ENCODE results near the gene DMC1. TPM values are rescaled to one million over a fixed set of nuclear protein-coding genes. Genes with fewer than 3 reads are reported as not detected.

The DMC1 gene
- total and polyA plus RNA-seq, 2 experiments from 2014 or later = 5.0 to 18.5 TPM

GRCh38 chr22:38474003-38474607 is 95.9 kb downstream of the DMC1 start:
- peaks cover 13% of the 10 kb centered on the region for H3K27me3 Mint-ChIP-seq (ENCODE audit: insufficient read depth, low read depth, poor library complexity)
- H3K36me3 ChIP-seq (ENCODE audit: insufficient read depth) = no peaks in the 10 kb centered on the region
- no peak for TF ChIP-seq CTCF (conservative IDR thresholded peaks at IDR 0.05; ENCODE audit: low read depth in 2 of 2)
- no peak overlapping the region for H3K27ac ChIP-seq (ENCODE audit: low read depth)
- H3K9me3 Mint-ChIP-seq = no peaks in the 10 kb centered on the region
- ATAC-seq (no peak; the same call in 2 of the 3 replicates), DNase-seq (ENCODE audit: low spot score) (no peak)
- H3K9me2 ChIP-seq (ENCODE audit: insufficient read depth) = no peaks in the 10 kb centered on the region
- H3K79me2 ChIP-seq (replicated peaks; ENCODE audit: insufficient read depth) = no peaks in the 10 kb centered on the region
- no peaks in the 10 kb centered on the region; the same call in 1 of the 2 replicates for H3F3A ChIP-seq (replicated peaks; ENCODE audit: low read depth)
- no peak overlapping the region for H3K4me2 ChIP-seq
- H3K36me3 Mint-ChIP-seq (ENCODE audit: low read depth) = no peaks in the 10 kb centered on the region; the same call in 2 of the 3 replicates
- no peaks in the 10 kb centered on the region for H3K4me1 ChIP-seq (ENCODE audit: insufficient read depth)
- no peaks in the 10 kb centered on the region; the same call in 1 of the 2 replicates for H4K20me1 ChIP-seq (replicated peaks; ENCODE audit: insufficient read depth)
- no peak overlapping the region for H2AFZ ChIP-seq
- H3K4me3 Mint-ChIP-seq = no peak overlapping the region
- no peak overlapping the region for H3K27ac Mint-ChIP-seq
- no peak overlapping the region for H3K4me3 ChIP-seq
- H3K4me1 Mint-ChIP-seq = peaks cover 4% of the 10 kb centered on the region; the same call in 2 of the 3 replicates
- peaks cover 5% of the 10 kb centered on the region; the same call in 1 of the 2 replicates for H3K27me3 ChIP-seq (ENCODE audit: insufficient read depth)

- Mint-ChIP-seq H3K27me3 (ENCODE audit: insufficient read depth, low read depth, poor library complexity) (peaks cover 30% of the 10 kb centered on the region), H3K27ac (no peak overlapping the region), H3K4me3 (no peak overlapping the region), H3K4me1 (peaks cover 9% of the 10 kb centered on the region), H3K9me3 (no peaks in the 10 kb centered on the region; the same call in 2 of the 3 replicates), H3K36me3 (ENCODE audit: low read depth) (no peaks in the 10 kb centered on the region)
- Histone ChIP-seq H3K79me2 (replicated peaks; ENCODE audit: insufficient read depth) (no peaks in the 10 kb centered on the region), H3K4me3 (no peak overlapping the region), H3K4me2 (no peak overlapping the region), H3K4me1 (ENCODE audit: insufficient read depth) (peaks cover 5% of the 10 kb centered on the region; the same call in 1 of the 2 replicates), H3K27ac (ENCODE audit: low read depth) (no peak overlapping the region), H3K27me3 (ENCODE audit: insufficient read depth) (peaks cover 33% of the 10 kb centered on the region), H2AFZ (no peak overlapping the region), H4K20me1 (replicated peaks; ENCODE audit: insufficient read depth) (no peaks in the 10 kb centered on the region), H3K36me3 (ENCODE audit: insufficient read depth) (no peaks in the 10 kb centered on the region), H3F3A (replicated peaks; ENCODE audit: low read depth) (peaks cover 6% of the 10 kb centered on the region; the same call in 1 of the 2 replicates), H3K9me2 (ENCODE audit: insufficient read depth) (no peaks in the 10 kb centered on the region)
- no peak for TF ChIP-seq ZNF331 (CRISPR knock-in tag; IDR thresholded peaks at IDR 0.05; ENCODE audit: low read depth)
- no peak for TF ChIP-seq CTCF (conservative IDR thresholded peaks at IDR 0.05; ENCODE audit: low read depth in 2 of 2)
- no peak for TF ChIP-seq ETS1 (IDR thresholded peaks at IDR 0.05)
- TF ChIP-seq CREB1 (CRISPR knock-in tag; IDR thresholded peaks at IDR 0.05; ENCODE audit: low read depth) = no peak
- TF ChIP-seq STAT1 (IDR thresholded peaks at IDR 0.05; ENCODE audit: unreplicated experiment) = no peak
- TF ChIP-seq POLR2AphosphoS5 (IDR thresholded peaks at IDR 0.05; ENCODE audit: low read depth) = no peak
- TF ChIP-seq EZH2phosphoT487 (IDR thresholded peaks at IDR 0.05; ENCODE audit: unreplicated experiment) = no peak
- no peak for TF ChIP-seq NANOG (IDR thresholded peaks at IDR 0.05; ENCODE audit: borderline replicate concordance)
- TF ChIP-seq ZNF462 (CRISPR knock-in tag; IDR thresholded peaks at IDR 0.05) = no peak
- TF ChIP-seq JUNB (IDR thresholded peaks at IDR 0.05; ENCODE audit: unreplicated experiment) = no peak
- DNase-seq (ENCODE audit: low spot score) = no peak
- ATAC-seq = no peak
Observed at GRCh38 chr22:38471237-38471636, 98.7 kb downstream of the DMC1 start.
